GM13976 (cell line): Measurements from ENCODE around the gene PCDHA9.
"Not testable (repeated sequence)": the region's sequence is repeated elsewhere in the genome, so short reads cannot be mapped to it uniquely, and the experiment has no call there.

Source experiments
- DNase-seq: peaks from one replicate; pipeline ENCODE4 v3.0.0; 2012; ENCODE audit warnings: low spot score
- in situ Hi-C: fragments of 300-500 bp; cut with MboI; formaldehyde crosslinking; loops from one replicate; pipeline ENCODE4 v1.12.0; 2022; ENCODE audit warnings: low sequenced_read_pairs, mixed read lengths, inconsistent platforms; ENCODE audit not compliant: unreplicated experiment
- TF ChIP-seq, protein P1 (sequence below): IDR thresholded peaks from 2 replicates; pipeline ENCODE4 v1.5.1; 2012; ENCODE audit warnings: borderline replicate concordance, mild to moderate bottlenecking; ENCODE audit not compliant: insufficient read depth; ENCODE audit errors: extremely low read depth, missing control alignments, control extremely low read depth

PCDHA9 gene

DNA sequence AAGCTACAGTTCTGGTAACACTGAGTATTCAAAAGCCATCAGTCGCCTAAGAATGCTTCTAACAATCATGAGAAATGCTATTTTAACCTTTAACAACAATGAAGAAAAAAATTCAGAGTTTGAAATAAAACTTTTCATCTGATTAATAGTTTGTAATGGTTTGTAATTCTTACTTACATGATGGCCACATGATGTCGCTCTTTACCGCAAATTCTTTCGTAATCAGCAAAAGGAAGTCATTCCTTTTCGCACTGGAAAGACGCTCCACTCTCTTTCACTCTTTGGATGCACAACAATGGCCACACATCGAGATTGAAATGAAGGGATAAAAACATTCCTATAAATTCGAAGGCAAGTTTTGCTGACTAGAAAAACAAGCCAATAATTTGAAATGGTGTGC lies 14.2 kb upstream of the PCDHA9 start, which contains the start of gene PCDHA7:
Gene PCDHA7, plus strand, starts transcription at position 277 of the 400 bp plus-strand sequence. Its CDS starts 115 bp downstream, at position 392.
- TF ChIP-seq, protein P1, sequence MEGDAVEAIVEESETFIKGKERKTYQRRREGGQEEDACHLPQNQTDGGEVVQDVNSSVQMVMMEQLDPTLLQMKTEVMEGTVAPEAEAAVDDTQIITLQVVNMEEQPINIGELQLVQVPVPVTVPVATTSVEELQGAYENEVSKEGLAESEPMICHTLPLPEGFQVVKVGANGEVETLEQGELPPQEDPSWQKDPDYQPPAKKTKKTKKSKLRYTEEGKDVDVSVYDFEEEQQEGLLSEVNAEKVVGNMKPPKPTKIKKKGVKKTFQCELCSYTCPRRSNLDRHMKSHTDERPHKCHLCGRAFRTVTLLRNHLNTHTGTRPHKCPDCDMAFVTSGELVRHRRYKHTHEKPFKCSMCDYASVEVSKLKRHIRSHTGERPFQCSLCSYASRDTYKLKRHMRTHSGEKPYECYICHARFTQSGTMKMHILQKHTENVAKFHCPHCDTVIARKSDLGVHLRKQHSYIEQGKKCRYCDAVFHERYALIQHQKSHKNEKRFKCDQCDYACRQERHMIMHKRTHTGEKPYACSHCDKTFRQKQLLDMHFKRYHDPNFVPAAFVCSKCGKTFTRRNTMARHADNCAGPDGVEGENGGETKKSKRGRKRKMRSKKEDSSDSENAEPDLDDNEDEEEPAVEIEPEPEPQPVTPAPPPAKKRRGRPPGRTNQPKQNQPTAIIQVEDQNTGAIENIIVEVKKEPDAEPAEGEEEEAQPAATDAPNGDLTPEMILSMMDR: no peak
- no peak for DNase-seq
- in situ Hi-C loops: no loop called here

- DNase-seq, in situ Hi-C loops: not testable (repeated sequence)
Observed at GRCh38 chr5:140834439-140835008, 13.7 kb upstream of the PCDHA9 start.

GRCh38 chr5:140835622-140836510 lies 12.3 kb upstream of the PCDHA9 start:
- DNase-seq: no peak
- in situ Hi-C loops: no loop called here
- TF ChIP-seq, protein P1: no peak

DNA sequence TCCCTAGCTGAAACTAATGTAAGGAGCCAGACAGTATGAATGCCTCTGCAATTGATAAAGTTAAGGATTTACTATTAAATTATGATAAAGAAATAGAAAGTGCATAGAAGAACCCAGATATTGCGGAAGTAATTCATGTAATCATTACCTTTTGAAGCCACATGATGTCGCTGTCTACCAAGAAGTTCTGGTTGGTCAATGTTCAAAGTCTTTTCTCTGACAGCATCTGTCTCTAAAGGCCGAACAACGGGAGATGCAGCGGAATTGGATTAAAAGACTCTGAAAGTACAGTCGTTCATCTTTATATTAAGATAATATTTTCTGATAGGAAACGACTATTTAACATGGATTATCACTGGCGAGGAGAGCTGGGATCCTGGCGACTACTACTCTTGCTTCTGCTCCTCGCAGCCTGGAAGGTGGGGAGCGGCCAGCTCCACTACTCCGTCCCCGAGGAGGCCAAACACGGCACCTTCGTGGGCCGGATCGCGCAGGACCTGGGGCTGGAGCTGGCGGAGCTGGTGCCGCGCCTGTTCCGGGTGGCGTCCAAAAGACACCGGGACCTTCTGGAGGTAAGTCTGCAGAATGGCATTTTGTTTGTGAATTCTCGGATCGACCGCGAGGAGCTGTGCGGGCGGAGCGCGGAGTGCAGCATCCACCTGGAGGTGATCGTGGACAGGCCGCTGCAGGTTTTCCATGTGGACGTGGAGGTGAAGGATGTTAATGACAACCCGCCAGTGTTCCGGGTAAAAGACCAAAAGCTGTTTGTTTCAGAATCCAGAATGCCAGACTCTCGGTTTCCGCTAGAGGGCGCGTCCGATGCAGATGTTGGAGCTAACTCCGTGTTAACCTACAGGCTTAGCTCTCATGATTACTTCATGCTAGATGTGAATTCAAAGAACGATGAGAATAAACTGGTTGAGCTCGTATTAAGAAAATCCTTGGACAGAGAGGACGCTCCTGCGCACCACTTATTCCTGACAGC lies 6.9 kb upstream of the PCDHA9 start, which contains the start of gene PCDHA8:
Gene PCDHA8, plus strand, starts transcription at position 210 of the 985 bp plus-strand sequence. Its CDS starts 135 bp downstream, at position 345.
- no peak for DNase-seq
- TF ChIP-seq, protein P1: no peak
- in situ Hi-C loops: no loop called here

DNA sequence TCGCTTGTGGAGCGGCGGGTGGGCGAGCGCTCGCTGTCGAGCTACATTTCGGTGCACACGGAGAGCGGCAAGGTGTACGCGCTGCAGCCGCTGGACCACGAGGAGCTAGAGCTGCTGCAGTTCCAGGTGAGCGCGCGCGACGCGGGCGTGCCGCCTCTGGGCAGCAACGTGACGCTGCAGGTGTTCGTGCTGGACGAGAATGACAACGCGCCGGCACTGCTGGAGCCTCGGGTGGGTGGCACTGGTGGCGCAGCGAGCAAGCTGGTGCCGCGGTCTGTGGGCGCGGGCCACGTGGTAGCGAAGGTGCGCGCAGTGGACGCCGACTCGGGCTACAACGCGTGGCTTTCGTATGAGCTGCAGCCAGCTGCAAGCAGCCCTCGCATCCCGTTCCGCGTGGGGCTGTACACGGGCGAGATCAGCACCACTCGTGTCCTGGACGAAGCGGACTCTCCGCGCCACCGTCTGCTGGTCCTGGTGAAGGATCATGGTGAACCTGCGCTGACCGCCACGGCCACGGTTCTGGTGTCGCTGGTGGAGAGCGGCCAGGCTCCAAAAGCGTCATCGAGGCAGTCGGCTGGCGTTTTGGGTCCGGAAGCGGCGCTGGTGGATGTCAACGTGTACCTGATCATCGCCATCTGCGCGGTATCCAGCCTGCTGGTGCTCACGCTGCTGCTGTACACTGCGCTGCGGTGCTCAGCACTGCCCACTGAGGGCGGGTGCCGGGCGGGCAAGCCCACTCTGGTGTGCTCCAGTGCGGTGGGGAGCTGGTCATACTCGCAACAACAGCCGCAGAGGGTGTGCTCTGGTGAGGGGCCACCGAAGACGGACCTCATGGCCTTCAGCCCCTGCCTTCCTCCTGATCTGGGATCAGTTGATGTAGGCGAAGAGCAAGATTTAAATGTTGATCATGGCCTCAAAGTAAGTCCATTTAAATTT lies 5.1 kb upstream of the PCDHA9 start:
- TF ChIP-seq, protein P1: no peak
- no peak for DNase-seq
- in situ Hi-C loops: no loop called here

- in situ Hi-C loops, DNase-seq: not testable (repeated sequence)
Observed at GRCh38 chr5:140849831-140850634, 1.9 kb downstream of the PCDHA9 start.
